Neural progenitor cell (in vitro differentiated cells): ENCODE measurements around the gene GLMN. TPM values are rescaled to one million over a fixed set of nuclear protein-coding genes. Genes with fewer than 3 reads are reported as not detected.

Source experiments
- DNase-seq: peaks from one replicate; pipeline ENCODE4 v3.0.0-alpha.2; 2016; ENCODE audit warnings: low spot score
- H2AFZ ChIP-seq: fragments of 200-600 bp; sonication (generic); replicated peaks from 2 replicates; pipeline ENCODE4 v1.6.1; 2016; ENCODE audit warnings: antibody characterized with exemption
- H3F3A ChIP-seq: fragments of 200-600 bp; sonication (generic); 2 replicates; pipeline ENCODE4 v1.6.1; 2016; ENCODE audit warnings: antibody characterized with exemption, low read depth
- H3K27ac ChIP-seq: fragments of 200-600 bp; sonication (generic); 2 replicates; pipeline ENCODE4 v1.5.1; 2016; ENCODE audit warnings: mild to moderate bottlenecking
- H3K27me3 ChIP-seq: fragments of 200-600 bp; sonication (generic); 2 replicates; pipeline ENCODE4 v1.6.1; 2016; ENCODE audit warnings: mild to moderate bottlenecking, moderate library complexity
- H3K36me3 ChIP-seq: fragments of 200-600 bp; sonication (generic); 2 replicates; pipeline ENCODE4 v1.5.1; 2016
- H3K4me1 ChIP-seq: fragments of 200-600 bp; sonication (generic); 2 replicates; pipeline ENCODE4 v1.6.1; 2016; ENCODE audit warnings: mixed run types
- H3K4me2 ChIP-seq: fragments of 200-600 bp; sonication (generic); 2 replicates; pipeline ENCODE4 v1.6.1; 2016
- H3K4me3 ChIP-seq: fragments of 200-600 bp; sonication (generic); 2 replicates; pipeline ENCODE4 v1.5.1; 2016
- H3K79me2 ChIP-seq: fragments of 200-600 bp; sonication (generic); 2 replicates; pipeline ENCODE4 v1.6.1; 2016; ENCODE audit warnings: low read depth
- H3K9ac ChIP-seq: fragments of 200-600 bp; sonication (generic); 2 replicates; pipeline ENCODE4 v1.6.1; 2016
- H3K9me3 ChIP-seq: fragments of 200-600 bp; sonication (generic); 2 replicates; pipeline ENCODE4 v1.5.1; 2016; ENCODE audit warnings: low read depth
- H4K20me1 ChIP-seq: fragments of 200-600 bp; sonication (generic); 2 replicates; pipeline ENCODE4 v1.6.1; 2016; ENCODE audit warnings: low read depth
- H3K27ac Mint-ChIP-seq: 3 replicates; pipeline ENCODE4 v1.8.0; 2021; ENCODE audit warnings: mixed read lengths
- H3K27me3 Mint-ChIP-seq: 2 replicates; pipeline ENCODE4 v1.8.0; 2022; ENCODE audit warnings: low read depth, mild to moderate bottlenecking, inconsistent platforms, moderate library complexity, mixed read lengths; ENCODE audit not compliant: insufficient read depth
- H3K36me3 Mint-ChIP-seq: 3 replicates; pipeline ENCODE4 v1.8.0; 2021; ENCODE audit warnings: mixed read lengths
- H3K4me1 Mint-ChIP-seq: 3 replicates; pipeline ENCODE4 v1.8.0; 2021; ENCODE audit warnings: mixed read lengths
- H3K4me3 Mint-ChIP-seq: 3 replicates; pipeline ENCODE4 v1.8.0; 2021; ENCODE audit warnings: mild to moderate bottlenecking, moderate library complexity, mixed read lengths
- H3K9me3 Mint-ChIP-seq: 3 replicates; pipeline ENCODE4 v1.8.0; 2020; ENCODE audit warnings: mixed read lengths
- EZH2 ChIP-seq: fragments of 200-600 bp; sonication (generic); IDR thresholded peaks from 2 replicates; pipeline ENCODE4 v1.6.1; 2017; ENCODE audit warnings: antibody characterized with exemption, mild to moderate bottlenecking, moderate library complexity
- EZH2phosphoT487 ChIP-seq: fragments of 200-600 bp; sonication (generic); IDR thresholded peaks from 2 replicates; pipeline ENCODE4 v1.6.1; 2017; ENCODE audit warnings: antibody characterized with exemption
- total RNA-seq: library from RNA; depleted of rRNA; stranded (reverse); fragments of >200 nt; gene quantifications from 2 replicates; pipeline ENCODE4 v1.2.3, GENCODE V29; 2015; ENCODE audit warnings: low replicate concordance
- TF ChIP-seq, protein P1 (sequence below): fragments of 200-600 bp; sonication (generic); IDR thresholded peaks from 2 replicates; pipeline ENCODE4 v1.5.1; 2017; ENCODE audit warnings: antibody characterized with exemption, mild to moderate bottlenecking

The GLMN gene
- total RNA-seq, 1 donor from 2014 or later: 44.4 TPM

DNA sequence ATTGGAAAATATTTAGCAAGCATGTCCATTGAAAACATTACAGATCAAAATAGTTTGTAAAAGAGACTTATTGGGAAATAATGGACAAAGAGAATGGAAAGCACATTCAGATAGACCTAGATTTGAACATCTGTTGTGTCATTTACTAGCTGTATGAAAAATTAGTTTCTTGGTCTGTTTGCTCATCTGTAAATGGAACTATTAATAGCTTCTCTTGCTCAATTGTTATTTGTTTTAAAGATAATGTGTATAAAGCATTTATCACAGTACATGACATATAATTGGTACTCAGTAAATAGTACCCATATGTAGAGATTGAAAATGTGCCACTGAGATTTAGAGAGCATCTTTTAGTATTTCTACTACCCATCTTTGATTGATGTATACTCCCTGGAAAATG, 26.0 kb upstream of the GLMN start:
- TF ChIP-seq EZH2 (no peak), EZH2phosphoT487 (no peak)
- TF ChIP-seq, protein P1, sequence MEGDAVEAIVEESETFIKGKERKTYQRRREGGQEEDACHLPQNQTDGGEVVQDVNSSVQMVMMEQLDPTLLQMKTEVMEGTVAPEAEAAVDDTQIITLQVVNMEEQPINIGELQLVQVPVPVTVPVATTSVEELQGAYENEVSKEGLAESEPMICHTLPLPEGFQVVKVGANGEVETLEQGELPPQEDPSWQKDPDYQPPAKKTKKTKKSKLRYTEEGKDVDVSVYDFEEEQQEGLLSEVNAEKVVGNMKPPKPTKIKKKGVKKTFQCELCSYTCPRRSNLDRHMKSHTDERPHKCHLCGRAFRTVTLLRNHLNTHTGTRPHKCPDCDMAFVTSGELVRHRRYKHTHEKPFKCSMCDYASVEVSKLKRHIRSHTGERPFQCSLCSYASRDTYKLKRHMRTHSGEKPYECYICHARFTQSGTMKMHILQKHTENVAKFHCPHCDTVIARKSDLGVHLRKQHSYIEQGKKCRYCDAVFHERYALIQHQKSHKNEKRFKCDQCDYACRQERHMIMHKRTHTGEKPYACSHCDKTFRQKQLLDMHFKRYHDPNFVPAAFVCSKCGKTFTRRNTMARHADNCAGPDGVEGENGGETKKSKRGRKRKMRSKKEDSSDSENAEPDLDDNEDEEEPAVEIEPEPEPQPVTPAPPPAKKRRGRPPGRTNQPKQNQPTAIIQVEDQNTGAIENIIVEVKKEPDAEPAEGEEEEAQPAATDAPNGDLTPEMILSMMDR: no peak
- peaks cover 68% of the 10 kb centered on the region for H3K36me3 Mint-ChIP-seq
- H3K4me1 Mint-ChIP-seq: no peaks in the 10 kb centered on the region

DNA sequence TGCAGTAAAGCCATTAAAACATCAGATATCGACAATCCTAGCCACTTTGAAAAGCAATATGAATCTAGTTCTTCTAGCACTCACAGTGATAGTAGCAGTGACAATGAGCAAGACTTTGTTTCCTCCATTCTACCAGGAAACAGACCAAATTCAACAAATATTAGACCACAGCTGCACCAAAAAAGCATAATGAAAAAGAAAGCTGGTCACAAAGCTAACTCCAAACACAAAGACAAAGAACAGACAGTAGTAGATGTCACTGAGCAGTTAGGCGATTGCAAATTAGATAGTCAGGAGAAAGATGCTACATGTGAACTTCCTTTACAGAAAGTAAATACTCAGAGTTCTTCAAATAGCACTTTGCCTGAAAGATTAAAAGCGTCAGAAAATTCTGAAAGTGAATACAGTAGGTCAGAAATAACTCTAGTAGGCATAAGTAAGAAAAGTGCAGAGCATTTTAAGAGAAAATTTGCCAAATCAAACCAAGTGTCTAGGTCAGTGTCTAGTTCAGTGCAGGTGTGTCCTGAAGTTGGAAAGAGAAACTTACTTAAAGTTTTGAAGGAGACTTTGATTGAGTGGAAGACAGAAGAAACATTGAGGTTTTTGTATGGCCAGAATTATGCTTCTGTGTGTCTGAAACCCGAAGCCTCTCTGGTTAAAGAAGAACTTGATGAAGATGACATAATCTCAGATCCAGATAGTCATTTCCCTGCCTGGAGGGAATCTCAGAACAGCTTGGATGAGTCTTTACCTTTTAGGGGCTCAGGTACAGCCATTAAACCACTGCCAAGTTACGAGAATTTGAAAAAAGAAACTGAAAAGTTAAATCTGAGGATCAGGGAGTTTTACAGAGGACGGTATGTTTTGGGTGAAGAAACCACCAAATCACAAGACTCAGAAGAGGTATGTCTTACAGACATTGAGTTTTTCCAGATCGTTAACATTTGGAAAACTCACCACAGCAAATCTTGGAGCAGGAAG, 25.0 kb upstream of the GLMN start:
- H3K9me3 Mint-ChIP-seq: peaks cover 24% of the 10 kb centered on the region
- Histone ChIP-seq H3K27ac (no peak overlapping the region), H3K4me1 (no peaks in the 10 kb centered on the region), H3F3A (no peaks in the 10 kb centered on the region), H4K20me1 (no peaks in the 10 kb centered on the region), H3K36me3 (peaks cover 30% of the 10 kb centered on the region), H3K4me2 (no peak overlapping the region), H3K4me3 (no peak overlapping the region), H3K9ac (no peak overlapping the region), H3K27me3 (no peaks in the 10 kb centered on the region), H3K79me2 (no peaks in the 10 kb centered on the region), H2AFZ (no peak overlapping the region), H3K9me3 (no peaks in the 10 kb centered on the region)
- no peak overlapping the region for H3K27ac Mint-ChIP-seq
- H3K4me1 Mint-ChIP-seq: no peaks in the 10 kb centered on the region
- peaks cover 58% of the 10 kb centered on the region for H3K36me3 Mint-ChIP-seq
- TF ChIP-seq, protein P1: no peak
- TF ChIP-seq EZH2phosphoT487: no peak
- no peaks in the 10 kb centered on the region for H3K27me3 Mint-ChIP-seq
- H3K4me3 Mint-ChIP-seq: no peak overlapping the region
- no peak for DNase-seq

More for the DNA sequence above, 26.0 kb upstream of the GLMN start:
- Histone ChIP-seq H3K36me3 (peaks cover 30% of the 10 kb centered on the region), H3F3A (no peaks in the 10 kb centered on the region), H3K9ac (no peak overlapping the region), H3K4me2 (no peak overlapping the region), H3K27ac (no peak overlapping the region), H3K9me3 (no peaks in the 10 kb centered on the region), H3K27me3 (no peaks in the 10 kb centered on the region), H3K79me2 (no peaks in the 10 kb centered on the region), H3K4me3 (no peak overlapping the region), H4K20me1 (no peaks in the 10 kb centered on the region), H2AFZ (no peak overlapping the region), H3K4me1 (no peaks in the 10 kb centered on the region)
- Mint-ChIP-seq H3K9me3 (peaks cover 28% of the 10 kb centered on the region), H3K27ac (no peak overlapping the region), H3K27me3 (no peaks in the 10 kb centered on the region), H3K4me3 (no peak overlapping the region)
- no peak for DNase-seq

DNA sequence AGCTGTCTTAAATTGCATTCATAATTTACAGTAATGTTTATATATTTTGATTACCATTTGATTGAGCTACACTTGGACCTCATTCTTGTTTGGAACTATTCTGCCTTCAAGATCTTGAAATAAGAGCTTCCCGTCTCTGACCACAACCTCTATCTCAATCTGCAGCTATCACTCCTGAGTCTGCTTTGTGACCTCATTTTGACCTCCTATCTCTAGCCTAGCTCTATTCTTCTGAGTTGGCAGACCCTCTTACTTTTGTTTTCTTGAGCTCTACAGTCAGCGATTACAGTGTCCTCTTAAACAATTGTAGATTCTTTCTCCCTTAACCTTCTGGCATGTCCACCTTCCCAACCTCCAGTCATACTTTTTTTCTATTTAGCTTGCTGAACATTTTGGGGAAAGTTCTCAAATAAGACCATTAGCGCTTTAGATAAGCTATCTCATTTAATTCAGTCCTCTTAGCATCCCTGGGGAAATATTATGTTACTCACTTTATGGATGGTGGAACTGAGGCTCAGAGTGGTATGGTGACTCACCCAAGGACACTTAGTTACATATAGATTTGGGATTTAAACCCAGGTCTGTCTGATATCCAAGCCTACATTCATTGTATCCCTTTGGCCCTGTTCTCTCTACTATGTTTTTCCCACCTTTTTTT, 19.2 kb upstream of the GLMN start:
- Histone ChIP-seq H3K79me2 (no peaks in the 10 kb centered on the region), H3K36me3 (no peaks in the 10 kb centered on the region), H3K9me3 (no peaks in the 10 kb centered on the region), H3K4me1 (no peaks in the 10 kb centered on the region), H3K27me3 (no peaks in the 10 kb centered on the region), H3K4me2 (no peak overlapping the region), H2AFZ (no peak overlapping the region), H4K20me1 (no peaks in the 10 kb centered on the region), H3K4me3 (no peak overlapping the region), H3K27ac (no peak overlapping the region), H3K9ac (no peak overlapping the region), H3F3A (no peaks in the 10 kb centered on the region)
- no peaks in the 10 kb centered on the region for H3K4me1 Mint-ChIP-seq
- DNase-seq: no peak
- no peaks in the 10 kb centered on the region for H3K27me3 Mint-ChIP-seq
- H3K36me3 Mint-ChIP-seq: peaks cover 16% of the 10 kb centered on the region
- H3K27ac Mint-ChIP-seq: no peak overlapping the region
- no peaks in the 10 kb centered on the region for H3K9me3 Mint-ChIP-seq
- no peak for TF ChIP-seq EZH2
- TF ChIP-seq, protein P1: no peak
- TF ChIP-seq EZH2phosphoT487: no peak
- no peak overlapping the region for H3K4me3 Mint-ChIP-seq
